ENCODE measurements around the gene SLC6A3.
"Not testable (repeated sequence)": the region's sequence is repeated elsewhere in the genome, so short reads cannot be mapped to it uniquely, and the experiment has no call there.

SLC6A3 gene

GRCh38 chr5:1476967-1477310 lies 31.7 kb upstream of the SLC6A3 start:
- no peak for DNase-seq

- DNase-seq, result no peak
Measured at GRCh38 chr5:1476181-1476966, 31.1 kb upstream of the SLC6A3 start.

DNA sequence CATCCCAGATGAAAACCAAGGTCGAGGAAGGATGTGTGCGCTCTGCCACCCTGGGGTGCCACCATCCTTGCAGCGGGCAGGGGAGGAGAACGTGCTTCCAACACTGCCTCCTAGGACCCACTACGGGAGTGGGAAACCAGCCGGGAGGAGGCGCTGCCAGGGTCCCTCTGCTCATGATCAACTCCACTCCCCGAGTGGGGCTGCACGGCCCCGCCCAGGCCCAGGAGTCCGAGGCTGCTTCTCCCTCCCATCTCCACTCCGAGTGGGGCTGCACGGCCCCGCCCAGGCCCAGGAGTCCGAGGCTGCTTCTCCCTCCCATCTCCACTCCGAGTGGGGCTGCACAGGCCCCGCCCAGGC lies 30.3 kb upstream of the SLC6A3 start:
- not testable (repeated sequence) for DNase-seq

DNA sequence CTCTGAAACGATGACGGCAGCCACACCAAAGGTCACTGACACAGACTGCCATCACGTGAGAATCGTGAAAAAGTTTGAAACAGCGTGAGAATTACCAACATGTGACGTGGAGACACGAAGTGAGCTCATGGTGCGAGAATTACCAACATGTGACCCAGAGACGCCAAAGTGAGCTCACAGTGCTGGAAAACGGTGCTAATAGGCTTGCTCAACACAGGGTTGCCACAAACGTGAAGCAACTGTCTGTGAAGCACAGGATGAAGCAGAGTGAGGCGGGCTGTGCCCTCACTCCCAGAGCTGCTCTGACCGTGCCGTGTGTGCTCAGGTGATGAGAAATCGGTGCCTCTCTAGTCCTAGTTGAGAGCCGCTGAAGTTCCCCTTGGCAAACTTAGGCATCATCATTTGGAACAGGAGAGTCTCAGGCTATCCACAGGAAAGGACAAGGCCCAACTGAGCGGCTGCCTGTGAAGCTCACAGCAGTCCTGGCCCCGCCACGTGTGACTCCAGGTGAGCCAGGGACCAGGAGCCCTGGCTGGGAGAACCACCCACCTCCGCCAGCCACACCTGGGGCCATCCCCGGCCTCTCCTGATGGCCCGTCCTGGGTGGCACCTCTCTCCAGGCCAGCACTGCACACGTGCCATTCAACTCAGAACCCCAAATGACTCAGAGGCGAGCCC lies 29.8 kb upstream of the SLC6A3 start:
- no peak for DNase-seq

- no peak for DNase-seq
Measured at GRCh38 chr5:1474183-1474839, 29.1 kb upstream of the SLC6A3 start.

- no peak for DNase-seq
Measured at GRCh38 chr5:1473746-1474145, 28.5 kb upstream of the SLC6A3 start.

GRCh38 chr5:1472964-1473628 lies 27.9 kb upstream of the SLC6A3 start:
- DNase-seq, result no peak

DNA sequence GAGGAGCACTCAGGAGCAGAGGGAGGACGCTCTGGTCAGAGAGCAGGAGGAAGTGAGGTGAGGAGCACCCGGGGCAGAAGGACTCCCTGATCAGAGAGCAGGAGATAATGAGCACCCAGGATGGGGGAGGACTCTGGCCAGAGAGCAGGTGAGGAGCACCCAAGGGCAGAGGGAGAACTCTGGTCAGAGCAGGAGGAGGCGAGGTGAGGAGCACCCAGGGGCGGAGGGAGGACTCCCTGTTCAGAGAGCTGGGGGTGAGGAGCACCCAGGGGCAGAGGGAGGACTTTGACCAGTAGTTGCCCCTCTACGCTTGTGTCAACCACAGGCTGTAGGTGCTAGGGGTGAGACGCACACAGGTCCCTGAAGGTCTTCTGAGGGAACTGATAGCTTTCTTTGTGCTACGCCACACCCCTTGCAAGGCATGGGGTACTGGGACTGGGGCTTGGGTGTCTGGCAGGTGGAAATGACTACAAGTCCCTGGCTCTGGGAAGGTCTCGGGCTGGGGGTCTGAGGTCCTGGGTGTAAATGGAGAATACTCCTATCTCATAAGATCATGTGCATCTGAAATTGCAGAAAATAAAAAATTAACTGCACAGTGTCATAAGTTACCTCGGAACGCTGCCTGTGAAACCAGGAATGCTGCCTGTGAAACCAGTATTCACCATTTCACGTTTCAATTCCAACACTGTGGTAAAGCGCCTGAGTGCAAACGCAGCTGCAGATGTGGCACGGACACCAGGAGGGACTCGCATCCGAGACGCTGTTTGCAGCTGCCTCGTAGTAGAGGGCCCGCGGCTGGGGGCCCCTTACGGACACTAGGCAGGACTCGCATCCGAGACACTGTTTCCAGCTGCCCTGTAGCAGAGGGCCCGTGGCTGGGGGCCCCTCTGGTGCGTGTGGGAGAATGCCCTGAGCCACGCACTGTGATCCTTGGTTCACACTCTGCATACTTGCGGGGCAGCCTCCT lies 27.0 kb upstream of the SLC6A3 start:
- no peak for DNase-seq

- no peak for DNase-seq
Measured at GRCh38 chr5:1471240-1471853, 26.1 kb upstream of the SLC6A3 start.

- no peak for DNase-seq
Measured at GRCh38 chr5:1470762-1471211, 25.5 kb upstream of the SLC6A3 start.

DNA sequence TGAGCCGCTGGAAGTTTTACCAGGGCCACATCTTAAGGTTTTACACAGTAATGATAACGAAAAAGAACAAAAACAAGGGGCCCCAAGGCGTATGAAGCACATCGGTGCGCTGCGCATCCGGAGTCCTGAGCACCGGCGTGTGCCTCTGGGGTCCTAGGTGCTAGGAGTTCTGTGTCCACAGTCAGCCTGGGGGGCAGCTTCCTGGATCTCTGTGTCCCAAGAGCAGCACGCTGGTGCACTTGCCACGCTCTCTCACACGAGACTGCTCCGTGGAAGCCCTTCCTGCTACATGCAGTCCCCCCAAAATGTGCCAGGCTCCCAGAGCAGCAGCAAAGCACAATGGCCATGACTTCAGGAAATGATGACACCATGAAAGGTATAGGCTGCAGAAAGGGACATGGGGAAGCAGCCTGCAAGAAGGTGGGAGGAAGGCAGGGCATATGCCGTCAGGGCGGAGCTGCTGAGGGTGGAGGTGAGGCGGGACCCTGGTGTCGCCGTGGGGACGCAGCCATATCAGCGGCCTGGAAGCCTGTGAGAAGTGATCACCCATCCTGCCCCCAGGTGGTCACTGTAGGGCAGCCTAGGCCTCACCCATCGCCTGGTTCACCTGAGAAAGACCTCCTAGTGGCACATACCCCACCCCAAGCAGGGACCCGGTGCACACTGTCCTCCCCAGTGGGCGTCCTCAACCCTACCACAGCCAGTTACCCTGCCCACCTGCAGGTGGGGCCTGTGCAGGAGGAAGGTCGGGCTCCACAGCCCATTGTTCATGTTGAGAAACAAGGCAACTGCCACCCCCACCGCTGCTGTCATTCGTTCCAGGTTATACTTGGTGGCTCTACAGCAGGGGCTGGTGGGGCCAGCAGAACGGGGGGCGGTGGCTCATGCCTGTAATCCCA lies 23.6 kb upstream of the SLC6A3 start:
- DNase-seq, result no peak

- no peak for DNase-seq
Measured at GRCh38 chr5:1468247-1468612, 23.0 kb upstream of the SLC6A3 start.

DNA sequence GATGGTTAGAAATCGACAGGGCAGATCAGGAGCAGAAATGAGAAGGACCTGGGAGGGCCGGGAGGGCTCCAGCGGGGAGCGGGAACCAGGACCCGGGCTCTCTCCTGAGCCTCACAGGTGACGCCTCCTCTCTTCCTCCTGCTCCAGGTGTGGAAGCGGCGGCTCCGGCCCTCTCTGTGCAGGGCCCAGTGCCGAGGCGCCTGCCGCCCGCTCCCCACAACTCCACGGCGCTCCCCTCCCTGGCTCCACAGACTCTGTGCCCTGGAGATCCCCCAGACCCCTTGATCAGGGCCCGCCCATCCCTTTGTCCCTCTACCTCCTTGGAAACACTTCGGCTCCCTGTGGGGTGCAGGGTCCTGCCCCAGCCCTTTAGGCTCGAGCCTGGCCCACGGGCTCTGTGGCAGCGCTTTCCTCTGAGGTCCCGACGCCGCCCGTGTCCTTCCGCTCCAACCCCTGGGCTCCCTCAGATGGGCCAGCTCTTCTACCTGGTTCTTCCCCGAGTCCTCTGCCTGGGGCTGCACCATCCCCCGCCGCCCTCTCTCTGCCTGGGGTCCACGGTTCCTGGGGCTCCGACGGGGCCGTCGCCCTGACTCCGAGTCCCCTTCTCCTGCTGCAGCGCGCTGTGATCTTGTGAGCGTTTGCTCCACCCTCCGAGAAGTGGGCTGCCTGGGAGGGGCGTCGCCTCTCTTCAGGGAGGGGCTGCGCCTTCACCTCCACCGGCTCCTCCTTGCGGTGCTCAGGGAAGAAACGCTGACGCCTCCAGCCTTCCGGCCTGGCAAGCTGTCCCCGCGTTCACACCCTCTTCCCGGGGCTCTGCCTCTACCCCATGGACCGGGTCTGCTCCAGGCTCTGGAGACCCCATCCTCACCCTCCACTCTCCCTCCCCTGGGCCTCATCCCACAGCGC lies 22.4 kb upstream of the SLC6A3 start:
- no peak for DNase-seq

DNA sequence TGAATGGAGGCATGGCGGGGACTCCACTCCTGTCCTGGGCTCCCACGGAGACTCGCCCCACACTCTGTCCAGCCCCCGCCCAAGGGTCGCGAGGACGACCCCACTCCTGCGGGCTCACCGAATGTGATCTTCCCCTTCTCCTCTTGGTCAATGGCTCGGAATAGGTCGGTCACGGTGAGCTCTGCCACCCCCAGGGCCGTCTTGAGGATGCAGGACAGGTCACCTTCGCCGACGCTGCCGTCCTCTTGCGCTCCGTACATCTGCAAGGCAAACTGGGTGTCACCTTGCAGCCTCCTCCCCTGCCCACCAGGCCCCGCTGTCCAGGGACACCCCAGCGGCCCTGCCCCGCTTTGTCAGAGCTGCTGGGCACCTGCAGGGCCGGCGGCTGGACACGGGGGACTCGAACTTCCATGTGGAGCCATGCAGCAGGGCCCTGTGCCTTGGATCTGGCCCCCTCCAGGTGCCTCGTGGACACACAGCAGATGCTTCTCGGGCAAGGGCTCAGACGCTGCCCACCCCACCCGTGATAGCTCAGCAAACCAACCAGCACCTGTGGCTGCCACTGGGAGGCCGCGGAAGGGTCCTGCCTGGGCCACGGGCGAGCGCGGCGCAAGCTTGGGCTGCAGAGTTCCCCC lies 21.5 kb upstream of the SLC6A3 start:
- DNase-seq, result no peak

DNA sequence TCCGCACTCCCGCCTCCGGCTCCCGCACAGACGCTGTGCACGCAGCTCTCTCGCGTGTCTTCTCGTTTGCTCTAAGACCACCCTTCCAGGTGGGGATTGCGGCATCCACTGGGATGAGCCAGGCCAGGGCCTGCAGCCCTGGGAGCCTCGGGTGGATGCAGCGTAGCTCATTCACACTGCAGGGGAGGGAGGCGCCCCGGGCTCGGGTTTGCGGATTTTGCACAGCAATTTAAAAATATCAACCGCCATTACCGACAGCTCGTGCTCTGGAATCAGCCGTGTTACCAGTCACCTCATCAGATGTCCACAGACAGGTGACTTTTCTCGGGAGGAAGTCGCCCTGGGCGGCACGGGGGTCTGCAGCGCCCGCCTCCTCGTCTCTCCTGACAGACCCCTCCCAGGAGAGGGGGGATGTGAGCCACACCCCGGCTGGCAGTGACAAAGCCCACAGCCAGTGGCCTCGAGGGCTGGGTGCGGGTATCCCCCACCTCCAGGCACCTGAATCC lies 20.8 kb upstream of the SLC6A3 start:
- no peak for DNase-seq

- DNase-seq, result no peak
Measured at GRCh38 chr5:1465117-1465516, 19.9 kb upstream of the SLC6A3 start.

DNA sequence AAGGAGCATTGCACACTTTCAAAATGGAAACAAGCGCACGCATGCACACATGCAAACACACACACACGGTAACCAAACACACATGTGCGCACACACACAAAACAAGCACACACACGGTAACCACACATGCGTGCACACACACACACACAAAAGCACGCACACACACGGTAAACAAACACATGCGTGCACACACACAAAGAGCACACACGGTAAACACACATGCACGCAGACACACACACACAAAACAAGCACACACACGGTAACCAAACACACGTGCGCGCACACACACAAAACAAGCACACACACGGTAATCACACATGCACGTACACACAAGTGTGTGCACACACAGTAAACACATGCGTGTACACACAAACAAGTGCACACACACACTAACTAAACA lies 19.3 kb upstream of the SLC6A3 start:
- DNase-seq, result no peak

GRCh38 chr5:1464096-1464446 lies 18.8 kb upstream of the SLC6A3 start:
- no peak for DNase-seq
